ENCODE data around the gene MEGF9.
"Not testable (repeated sequence)": the region's sequence is repeated elsewhere in the genome, so short reads cannot be mapped to it uniquely, and the experiment has no call there.

MEGF9 gene

DNA sequence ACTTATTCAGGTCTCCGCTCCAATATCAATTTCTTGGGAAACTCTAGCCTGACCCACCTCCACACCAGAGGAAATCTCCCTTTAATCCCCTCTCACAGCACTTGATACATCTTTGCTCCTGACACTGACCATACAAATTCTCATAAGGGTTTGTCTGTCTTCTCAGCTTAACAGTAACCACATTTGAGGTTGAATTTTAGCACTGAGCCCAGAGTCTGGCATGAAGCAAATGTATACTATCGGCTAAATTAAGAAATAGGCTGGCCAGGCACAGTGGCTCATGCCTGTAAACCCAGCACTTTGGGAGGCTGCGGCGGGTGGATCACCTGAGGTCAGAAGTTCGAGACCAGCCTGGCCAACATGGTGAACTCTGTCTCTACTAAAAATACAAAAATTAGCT, 144.0 kb downstream of the MEGF9 start:
- DNase-seq = no peak

- DNase-seq = no peak
These were observed 144.7 kb downstream of the MEGF9 start for GRCh38 chr9:120569556-120569955.

DNA sequence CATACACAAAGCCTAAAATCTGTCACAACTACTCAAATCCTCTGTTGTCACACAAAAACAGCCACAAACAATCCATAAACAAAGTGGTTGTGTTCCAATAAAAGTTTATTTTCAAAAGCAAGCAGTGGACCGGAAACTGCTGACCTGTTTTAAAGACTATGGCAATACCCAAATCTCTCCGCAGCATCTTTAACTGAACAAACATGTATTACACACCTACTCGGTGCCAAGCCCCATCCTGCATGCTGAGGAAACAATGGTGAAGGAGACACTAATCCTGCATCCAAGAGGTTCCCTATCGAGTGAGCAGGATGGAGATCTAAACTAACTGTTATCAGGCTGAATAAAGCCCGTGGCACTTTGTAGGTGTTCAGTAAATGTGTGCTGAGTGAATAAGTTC, 145.5 kb downstream of the MEGF9 start:
- no peak for DNase-seq

- no peak for DNase-seq
These were observed 146.4 kb downstream of the MEGF9 start for GRCh38 chr9:120567874-120568273.

- no peak for DNase-seq
These were observed 147.2 kb downstream of the MEGF9 start for GRCh38 chr9:120567081-120567480.

DNA sequence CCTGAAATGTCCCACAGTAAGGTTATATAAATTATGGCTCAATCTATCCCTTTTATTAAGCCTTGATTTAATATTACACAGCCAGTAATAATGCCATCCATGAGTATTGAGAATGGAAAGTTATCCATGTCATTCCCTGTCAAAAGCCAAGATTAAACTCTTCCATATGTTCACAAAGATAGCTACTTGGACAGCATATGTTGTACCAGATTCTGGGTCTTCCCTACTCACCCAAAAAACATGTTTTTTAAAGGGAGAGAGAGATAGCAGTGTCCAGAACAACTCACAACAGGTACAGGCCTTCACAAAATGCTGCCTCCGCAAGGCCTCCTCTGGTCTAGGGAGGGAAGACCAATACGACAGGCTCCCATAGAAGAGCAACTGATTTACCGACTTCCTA, 149.7 kb downstream of the MEGF9 start:
- DNase-seq = no peak

- DNase-seq = no peak
These were observed 151.3 kb downstream of the MEGF9 start for GRCh38 chr9:120562861-120563443.

DNA sequence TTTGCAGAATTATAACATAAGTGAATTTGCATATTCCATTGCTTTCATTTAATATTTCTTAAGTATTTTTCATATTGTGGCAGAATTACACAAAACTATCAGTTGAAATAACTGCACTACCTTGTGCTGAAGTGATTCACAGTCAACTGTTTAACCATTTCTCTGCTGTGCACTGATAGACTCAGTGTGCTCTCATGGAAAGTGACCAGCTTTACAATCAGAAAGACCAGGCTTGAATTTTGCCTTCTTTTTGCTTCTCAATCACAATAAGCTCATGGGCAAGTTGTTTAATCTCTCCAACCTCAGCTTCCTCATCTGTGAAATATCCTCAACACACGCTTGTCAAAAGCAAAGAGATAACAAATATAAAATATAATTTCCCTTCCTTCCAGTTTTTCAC, 152.6 kb downstream of the MEGF9 start:
- DNase-seq = no peak

GRCh38 chr9:120559546-120559945, 154.7 kb downstream of the MEGF9 start:
- no peak for DNase-seq

GRCh38 chr9:120558454-120558853, 155.8 kb downstream of the MEGF9 start:
- no peak for DNase-seq

DNA sequence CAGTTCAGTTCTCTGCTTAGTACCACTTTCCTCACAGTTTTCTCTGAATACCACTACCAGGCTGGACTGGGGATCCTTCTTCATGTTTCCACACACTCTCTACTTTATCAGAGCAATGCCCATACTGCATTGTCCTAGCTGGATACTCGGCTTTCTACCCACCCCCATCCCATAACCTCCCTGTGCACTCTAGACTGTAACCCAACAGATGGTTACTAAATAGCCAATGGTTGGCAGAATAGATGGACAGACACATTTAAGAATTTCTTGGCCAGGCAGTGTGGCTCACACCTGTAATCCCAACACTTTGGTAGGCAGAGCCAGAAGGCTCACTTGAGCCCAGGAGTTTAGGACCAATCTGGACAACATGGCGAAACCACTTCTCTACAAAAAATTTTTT, 157.1 kb downstream of the MEGF9 start:
- no peak for DNase-seq

DNA sequence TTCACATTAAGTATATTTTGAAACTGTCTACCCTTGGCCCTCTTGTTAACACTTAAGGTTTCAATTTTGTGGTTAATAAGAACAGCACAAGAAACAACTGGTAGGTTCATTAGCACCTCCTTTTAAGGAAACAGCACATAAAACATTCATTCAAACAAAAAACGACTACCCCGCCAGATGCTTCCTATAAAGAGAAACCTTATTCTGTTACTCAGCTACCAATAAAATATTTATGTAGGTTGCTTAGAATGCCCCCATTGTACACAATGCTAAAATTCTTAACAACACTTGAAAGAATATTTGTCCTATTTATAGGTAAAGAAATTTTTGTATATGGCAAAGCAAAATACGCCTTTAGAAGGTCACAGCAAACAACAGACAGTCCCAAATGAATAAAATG, 157.5 kb downstream of the MEGF9 start:
- DNase-seq = no peak

DNA sequence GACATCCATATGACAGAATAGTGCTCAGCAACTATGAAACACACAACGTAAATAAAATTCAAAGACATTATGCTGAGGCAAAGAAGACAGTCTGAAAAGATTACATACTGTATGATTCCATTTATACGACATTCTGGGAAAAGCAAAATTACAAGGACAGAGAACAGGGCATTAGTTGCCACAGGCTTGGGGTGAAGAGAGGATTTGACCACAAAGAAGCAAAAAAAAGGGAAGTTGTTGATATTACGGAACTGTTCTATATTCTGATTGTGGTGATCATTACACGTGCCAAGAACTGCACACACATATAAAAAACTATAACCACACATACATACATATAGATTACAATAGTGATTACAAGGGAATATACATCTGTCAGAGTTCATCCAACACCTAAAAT, 158.4 kb downstream of the MEGF9 start:
- no peak for DNase-seq

- DNase-seq = not testable (repeated sequence)
These were observed 162.0 kb downstream of the MEGF9 start for GRCh38 chr9:120552210-120552704.

Measured in NCI-H1694 (cell line).